HL-60/S4 (cell line): ENCODE results near the gene TRIM61.
"Not testable (repeated sequence)": the region's sequence is repeated elsewhere in the genome, so short reads cannot be mapped to it uniquely, and the experiment has no call there.

Experiments
- in situ Hi-C: fragments of 300-500 bp; cut with MboI; formaldehyde crosslinking; loops from 2 replicates; pipeline ENCODE4 v1.14.3; 2022; ENCODE audit warnings: low sequenced_read_pairs

TRIM61 gene

GRCh38 chr4:164977243-164978164 lies at the start of gene TRIM61:
Gene TRIM61, minus strand, starts transcription at chr4:164977657. Its CDS starts 7,655 bp downstream, at chr4:164970002.
- in situ Hi-C loops = no loop called here

- in situ Hi-C loops = not testable (repeated sequence)
Observed at GRCh38 chr4:165025782-165026181, 48.3 kb upstream of the TRIM61 start.

- in situ Hi-C loops = not testable (repeated sequence)
Observed at GRCh38 chr4:165019995-165020394, 42.5 kb upstream of the TRIM61 start.

DNA sequence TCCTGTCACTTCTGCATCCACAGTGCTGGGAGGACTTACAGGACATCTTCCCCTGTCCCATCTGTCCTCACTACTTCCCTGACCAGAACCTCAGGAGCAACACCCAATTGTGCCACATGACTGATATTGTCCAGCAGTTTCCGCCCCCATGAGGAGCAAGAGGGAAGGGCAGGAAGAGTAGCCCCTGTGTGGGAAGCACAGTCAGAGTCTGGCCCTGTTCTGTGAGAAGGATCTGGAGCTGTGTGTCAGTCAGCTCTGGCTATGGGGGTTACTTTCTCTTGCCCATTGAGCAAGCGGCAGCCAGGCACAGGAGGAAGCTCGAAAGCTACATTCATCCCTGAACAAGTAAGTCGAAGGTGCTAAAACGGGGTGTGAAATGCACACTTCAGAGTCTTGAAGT lies 39.5 kb upstream of the TRIM61 start:
- in situ Hi-C loops = no loop called here

DNA sequence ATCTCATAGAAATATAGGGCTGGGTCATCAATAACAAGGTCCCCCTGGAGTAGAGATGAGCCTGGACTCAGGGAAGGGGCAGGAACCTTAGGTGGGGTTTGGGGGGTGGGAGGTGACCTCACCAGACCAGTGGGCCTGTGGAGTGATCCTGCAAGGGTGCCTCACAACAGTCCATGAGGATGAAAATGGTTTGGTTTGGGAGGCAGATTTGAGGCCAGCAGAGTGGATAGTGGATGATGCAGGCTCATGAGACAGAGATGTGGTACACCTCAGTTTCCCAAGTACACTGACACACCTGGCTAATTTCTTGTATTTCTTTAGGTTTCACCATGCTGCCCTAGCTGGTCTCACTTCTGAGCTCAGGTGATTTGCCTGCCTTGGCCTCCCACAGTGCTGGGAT lies 36.2 kb upstream of the TRIM61 start:
- in situ Hi-C loops = no loop called here

- in situ Hi-C loops = no loop called here
Observed at GRCh38 chr4:165011403-165011802, 33.9 kb upstream of the TRIM61 start.

- in situ Hi-C loops = no loop called here
Observed at GRCh38 chr4:165010991-165011390, 33.5 kb upstream of the TRIM61 start.

DNA sequence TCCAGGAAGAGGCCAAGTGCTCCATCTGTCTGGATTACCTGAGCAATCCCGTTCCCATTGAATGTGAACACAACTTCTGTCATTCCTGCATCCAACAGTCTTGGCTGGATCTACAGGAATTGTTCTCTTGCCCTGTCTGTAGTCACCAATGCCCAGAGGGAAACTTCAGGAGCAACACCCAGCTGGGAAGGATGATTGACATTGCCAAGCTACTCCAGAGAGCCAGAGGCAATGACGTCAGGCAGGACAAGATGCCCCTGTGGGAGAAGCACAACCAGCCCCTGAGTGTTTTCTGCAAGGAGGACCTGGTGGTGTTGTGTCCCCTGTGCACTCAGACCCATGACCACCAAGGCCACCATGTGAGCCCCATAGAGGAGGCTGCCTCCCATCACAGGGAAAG lies 33.0 kb upstream of the TRIM61 start:
- in situ Hi-C loops = no loop called here

DNA sequence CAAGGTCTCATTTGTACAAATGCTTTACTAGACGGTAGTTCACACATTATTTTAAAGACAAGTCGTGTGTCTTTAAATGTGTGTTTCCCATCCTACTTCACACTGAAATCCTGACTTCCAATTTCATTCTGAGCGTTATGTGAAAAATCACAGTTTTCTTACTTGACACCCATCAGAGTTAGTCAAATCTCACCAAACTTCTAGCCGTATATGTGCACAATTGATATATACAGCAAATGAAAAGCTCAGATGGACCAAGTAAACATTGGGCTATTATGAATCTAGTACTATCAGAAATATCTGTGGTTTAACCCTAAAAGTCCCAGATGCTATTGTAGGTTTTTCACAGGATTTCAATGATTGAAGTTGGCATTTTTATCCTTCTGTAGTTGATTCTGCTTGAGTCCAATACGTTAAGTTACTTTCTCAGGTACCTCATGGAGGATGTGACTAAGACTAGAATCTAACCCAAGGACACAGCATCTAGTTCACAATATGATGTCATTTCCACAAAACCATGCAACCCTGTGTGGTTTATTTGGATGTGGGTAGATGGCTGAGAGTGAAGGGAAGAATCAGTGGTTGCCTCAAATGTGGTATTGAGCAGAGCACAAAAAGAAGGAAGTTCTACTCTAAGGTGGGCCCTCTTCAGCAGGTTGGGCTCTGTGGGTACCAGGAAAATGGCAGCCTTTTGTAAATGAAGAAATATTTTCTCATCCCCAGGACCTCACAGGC lies 32.2 kb upstream of the TRIM61 start:
- in situ Hi-C loops = no loop called here

DNA sequence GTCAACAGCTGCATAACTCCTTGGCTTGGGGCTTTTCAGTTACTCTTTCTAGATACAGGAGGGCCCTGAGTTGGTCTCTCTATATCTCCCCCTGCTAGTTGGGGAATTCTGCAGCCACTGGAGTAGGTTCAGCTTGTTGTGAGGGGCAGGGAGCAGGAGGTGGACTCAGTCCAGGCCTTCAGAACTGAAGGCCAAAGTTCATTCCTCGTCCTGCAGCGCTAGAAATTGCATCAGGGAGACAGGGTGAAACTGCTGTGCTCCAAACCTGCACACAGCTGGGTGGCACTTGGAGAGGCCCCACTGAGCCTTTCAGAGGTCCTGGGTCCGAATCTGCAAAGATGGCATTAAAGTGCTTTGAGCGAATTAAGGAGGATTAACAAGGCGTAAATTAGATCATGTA lies 29.4 kb upstream of the TRIM61 start:
- in situ Hi-C loops = no loop called here

GRCh38 chr4:165006456-165006855 lies 29.0 kb upstream of the TRIM61 start:
- in situ Hi-C loops = no loop called here

GRCh38 chr4:165005352-165005925 lies 28.0 kb upstream of the TRIM61 start:
- in situ Hi-C loops = no loop called here

DNA sequence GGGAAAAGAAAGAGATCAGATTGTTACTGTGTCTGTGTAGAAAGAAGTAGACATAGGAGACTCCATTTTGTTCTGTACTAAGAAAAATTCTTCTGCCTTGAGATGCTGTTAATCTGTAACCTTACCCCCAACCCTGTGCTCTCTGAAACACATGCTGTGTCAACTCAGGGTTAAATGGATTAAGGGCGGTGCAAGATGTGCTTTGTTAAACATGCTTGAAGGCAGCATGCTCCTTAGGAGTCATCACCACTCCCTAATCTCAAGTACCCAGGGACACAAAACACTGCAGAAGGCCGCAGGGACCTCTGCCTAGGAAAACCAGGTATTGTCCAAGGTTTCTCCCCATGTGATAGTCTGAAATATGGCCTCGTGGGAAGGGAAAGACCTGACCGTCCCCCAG lies 24.5 kb upstream of the TRIM61 start:
- in situ Hi-C loops = not testable (repeated sequence)

GRCh38 chr4:164998526-164999080 lies 21.1 kb upstream of the TRIM61 start:
- in situ Hi-C loops = not testable (repeated sequence)

- in situ Hi-C loops = no loop called here
Observed at GRCh38 chr4:164997941-164998340, 20.5 kb upstream of the TRIM61 start.

DNA sequence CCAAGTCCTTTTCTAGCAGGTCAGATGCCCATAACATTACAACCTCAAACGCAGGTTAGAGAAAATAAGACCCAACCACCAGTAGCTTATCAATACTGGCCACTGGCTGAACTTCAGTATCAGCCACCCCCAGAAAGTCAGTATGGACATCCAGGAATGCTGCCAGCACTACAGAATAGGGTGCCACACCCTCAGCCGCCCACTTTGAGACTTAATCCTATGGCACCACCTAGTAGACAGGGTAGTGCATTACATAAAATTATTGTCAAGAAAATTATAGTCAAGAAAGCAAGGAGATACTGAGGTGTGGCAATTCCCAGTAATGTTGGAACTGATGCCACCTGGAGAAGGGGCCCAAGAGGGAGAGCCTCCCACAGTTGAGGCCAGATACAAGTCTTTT lies 19.9 kb upstream of the TRIM61 start:
- in situ Hi-C loops = no loop called here

DNA sequence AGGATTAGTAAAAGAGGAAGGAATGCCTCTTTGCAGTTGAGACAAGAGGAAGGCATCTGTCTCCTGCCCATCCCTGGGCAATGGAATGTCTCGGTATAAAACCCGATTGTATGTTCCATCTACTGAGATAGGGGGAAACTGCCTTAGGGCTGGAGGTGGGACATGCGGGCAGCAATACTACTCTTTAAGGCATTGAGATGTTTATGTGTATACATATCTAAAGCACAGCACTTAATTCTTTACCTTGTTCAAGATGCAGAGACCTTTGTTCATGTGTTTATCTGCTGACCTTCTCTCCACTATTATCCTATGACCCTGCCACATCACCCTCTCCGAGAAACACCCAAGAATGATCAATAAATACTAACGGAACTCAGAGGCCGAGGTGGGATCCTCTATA lies 18.7 kb upstream of the TRIM61 start:
- in situ Hi-C loops = not testable (repeated sequence)

- in situ Hi-C loops = not testable (repeated sequence)
Observed at GRCh38 chr4:164990786-164991185, 13.3 kb upstream of the TRIM61 start.

DNA sequence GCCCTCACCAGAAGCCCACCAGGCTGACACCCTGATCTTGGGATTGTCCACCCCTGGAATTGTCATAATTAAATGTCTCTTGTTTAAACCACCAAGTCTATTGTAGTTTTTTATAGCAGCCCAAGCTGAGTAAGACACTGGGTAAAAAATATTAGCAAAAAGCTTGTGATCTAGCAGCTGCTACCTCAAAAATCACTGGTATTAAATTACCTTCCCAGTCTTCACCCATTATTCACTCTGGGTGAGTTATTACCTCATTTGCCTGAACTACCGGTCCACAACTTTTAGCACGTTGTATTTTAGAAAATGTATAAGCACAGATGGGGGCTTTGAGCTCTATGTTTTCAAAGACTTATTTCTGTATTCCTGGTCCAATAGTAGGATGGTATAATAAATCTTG lies 12.0 kb upstream of the TRIM61 start:
- in situ Hi-C loops = no loop called here

GRCh38 chr4:164971929-164972328 lies 5.5 kb downstream of the TRIM61 start:
- in situ Hi-C loops = not testable (repeated sequence)

GRCh38 chr4:164959896-164960295 lies 17.6 kb downstream of the TRIM61 start:
- in situ Hi-C loops = no loop called here
